Natural killer cell treated with Interleukin-12 subunit alpha and Interleukin-12 subunit beta and Interleukin-15 and Interleukin-18, amount 100 ng/mL, for 72 hours (primary cell): ENCODE measurements around the gene OR8K5. TPM values are rescaled to one million over a fixed set of nuclear protein-coding genes. Genes with fewer than 3 reads are reported as not detected.
"Not testable (repeated sequence)": the region's sequence is repeated elsewhere in the genome, so short reads cannot be mapped to it uniquely, and the experiment has no call there.

Experiments
- ATAC-seq, 2 donors: fragments of 150-1000 bp; cut with Tn5 transposase in 1 of 2; sonication (Bioruptor Pico), chemical (Tn5 transposase) in 1 of 2; 2 replicates each; pipeline ENCODE4 v1.10.0; 2021
- DNase-seq: peaks from one replicate; pipeline ENCODE4 v3.0.0; 2022; ENCODE audit warnings: low spot score
- H3K27ac Mint-ChIP-seq, 2 donors: 1 replicate in 1 of 2; 2 replicates in 1 of 2; pipeline ENCODE4 v1.8.0; 2022; ENCODE audit warnings: mixed read lengths in 2 of 2, mild to moderate bottlenecking in 1 of 2, moderate library complexity in 1 of 2
- H3K27me3 Mint-ChIP-seq, 2 donors: 1 replicate in 1 of 2; 2 replicates in 1 of 2; pipeline ENCODE4 v1.8.0; 2022; ENCODE audit warnings: mixed read lengths in 2 of 2
- H3K36me3 Mint-ChIP-seq: one replicate; pipeline ENCODE4 v1.8.0; 2022; ENCODE audit warnings: mixed read lengths
- H3K4me1 Mint-ChIP-seq, 2 donors: 1 replicate in 1 of 2; 2 replicates in 1 of 2; pipeline ENCODE4 v1.8.0; 2022; ENCODE audit warnings: low read depth in 2 of 2, mixed read lengths in 2 of 2, mild to moderate bottlenecking in 1 of 2
- H3K4me3 Mint-ChIP-seq: one replicate; pipeline ENCODE4 v1.8.0; 2022; ENCODE audit warnings: mixed read lengths
- H3K9me3 Mint-ChIP-seq: 2 replicates; pipeline ENCODE4 v1.8.0; 2022; ENCODE audit warnings: mixed read lengths
- total RNA-seq, 2 donors: library from RNA; stranded (reverse); gene quantifications; one replicate each; pipeline ENCODE4 v1.2.3, GENCODE V29; 2022

The OR8K5 gene, protein sequence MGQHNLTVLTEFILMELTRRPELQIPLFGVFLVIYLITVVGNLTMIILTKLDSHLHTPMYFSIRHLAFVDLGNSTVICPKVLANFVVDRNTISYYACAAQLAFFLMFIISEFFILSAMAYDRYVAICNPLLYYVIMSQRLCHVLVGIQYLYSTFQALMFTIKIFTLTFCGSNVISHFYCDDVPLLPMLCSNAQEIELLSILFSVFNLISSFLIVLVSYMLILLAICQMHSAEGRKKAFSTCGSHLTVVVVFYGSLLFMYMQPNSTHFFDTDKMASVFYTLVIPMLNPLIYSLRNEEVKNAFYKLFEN
- not detected for total RNA-seq

DNA sequence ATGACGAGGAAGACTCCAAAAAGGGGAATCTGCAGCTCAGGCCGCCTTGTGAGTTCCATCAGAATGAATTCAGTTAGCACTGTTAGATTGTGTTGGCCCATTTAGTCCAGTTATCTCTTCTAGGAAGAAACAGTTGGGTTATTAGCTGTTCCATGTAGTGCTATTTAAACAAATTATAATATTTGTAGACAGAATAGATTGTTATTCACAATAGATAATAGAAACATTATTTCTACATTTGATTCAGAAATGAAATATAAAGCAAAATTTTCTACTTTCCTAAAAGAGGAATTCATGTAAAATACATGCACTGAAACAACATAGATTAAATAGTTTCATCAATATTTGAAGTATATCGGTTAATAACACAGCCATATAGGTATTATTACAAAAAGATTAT is at the start of gene OR8K5:
TSS of gene OR8K5 (minus strand) at position 101 of the 400 bp plus-strand sequence. CDS start at position 101, 0 bp downstream.
- Mint-ChIP-seq H3K27ac (no peak within 1 kb of the TSS), H3K9me3 (peaks cover 23% of the 10 kb centered on the region), H3K4me3 (no peak within 1 kb of the TSS), H3K36me3 (peaks cover 5% of the 10 kb centered on the region), H3K4me1 (no peaks in the 10 kb centered on the region), H3K27me3 (no peaks in the 10 kb centered on the region)
- DNase-seq = no peak
- ATAC-seq = no peak

DNA sequence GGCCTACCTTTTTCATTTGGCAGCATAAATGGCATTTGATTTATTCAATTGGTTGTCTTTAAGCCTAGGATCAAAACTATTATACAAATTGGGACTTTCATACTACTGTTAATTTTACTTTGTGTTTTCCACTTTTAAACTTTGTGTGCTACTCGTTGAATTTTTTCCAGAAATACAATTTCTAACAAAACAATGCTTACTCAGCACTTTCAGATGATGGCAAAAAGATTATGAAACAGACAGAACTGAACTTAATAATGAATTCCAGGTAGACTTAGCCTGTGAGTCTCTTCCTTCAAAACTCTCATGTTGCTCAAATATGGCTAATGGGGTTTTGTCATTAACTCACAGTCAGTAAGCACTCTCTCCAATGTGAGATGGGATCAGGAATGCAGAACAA is 47.7 kb upstream of the OR8K5 start:
- no peak for DNase-seq
- H3K27ac Mint-ChIP-seq = no peak overlapping the region
- H3K4me1 Mint-ChIP-seq = no peaks in the 10 kb centered on the region

DNA sequence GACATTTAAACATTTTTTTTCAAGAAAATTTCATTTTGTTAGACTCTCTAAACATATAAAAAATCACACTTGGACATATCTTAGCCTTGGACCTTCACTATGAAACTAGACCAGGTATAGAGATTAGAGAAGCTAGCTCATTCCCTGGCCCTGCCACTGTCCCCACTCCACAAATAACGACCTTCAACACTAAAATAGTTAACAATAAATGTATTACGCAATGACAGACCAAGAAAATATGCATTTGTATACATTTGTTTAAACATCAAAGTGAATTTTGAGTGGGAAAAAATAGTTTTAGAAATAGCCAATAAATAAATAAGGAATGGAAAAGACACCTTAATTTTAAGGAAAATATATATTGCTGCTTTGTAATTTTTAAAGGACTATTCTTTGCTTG is 37.2 kb upstream of the OR8K5 start:
- H3K27me3 Mint-ChIP-seq = no peaks in the 10 kb centered on the region
- no peak for ATAC-seq
- no peaks in the 10 kb centered on the region for H3K4me1 Mint-ChIP-seq
- H3K4me3 Mint-ChIP-seq = no peak overlapping the region
- H3K27ac Mint-ChIP-seq = no peak overlapping the region
- H3K36me3 Mint-ChIP-seq = no peaks in the 10 kb centered on the region
- H3K9me3 Mint-ChIP-seq = peaks cover 18% of the 10 kb centered on the region
- DNase-seq = no peak

More for the DNA sequence above, 47.7 kb upstream of the OR8K5 start:
- Mint-ChIP-seq H3K9me3 (peaks cover 21% of the 10 kb centered on the region), H3K36me3 (peaks cover 18% of the 10 kb centered on the region), H3K27me3 (no peaks in the 10 kb centered on the region), H3K4me3 (no peak overlapping the region)
- no peak for ATAC-seq

DNA sequence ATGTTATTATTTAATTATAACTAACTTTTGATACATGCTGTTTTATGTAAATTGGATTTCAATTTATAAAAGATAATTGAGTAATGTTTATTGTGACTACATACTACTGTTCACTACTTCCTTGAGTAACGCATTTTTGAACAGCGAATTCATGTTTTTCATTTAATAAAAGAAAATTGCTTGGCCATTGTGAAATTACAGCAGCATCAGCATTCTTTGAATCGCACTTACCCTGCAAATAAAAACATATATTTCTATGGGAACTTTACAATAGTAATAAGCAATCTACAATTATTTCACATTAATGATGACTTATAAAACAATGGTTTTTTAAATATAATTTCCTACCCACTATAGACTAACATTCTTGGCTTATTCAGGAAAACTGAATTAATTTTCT is 36.6 kb upstream of the OR8K5 start:
- Mint-ChIP-seq H3K27ac (no peak overlapping the region), H3K27me3 (no peaks in the 10 kb centered on the region), H3K4me3 (no peak overlapping the region), H3K9me3 (peaks cover 18% of the 10 kb centered on the region), H3K4me1 (no peaks in the 10 kb centered on the region), H3K36me3 (no peaks in the 10 kb centered on the region)
- DNase-seq = no peak
- no peak for ATAC-seq

DNA sequence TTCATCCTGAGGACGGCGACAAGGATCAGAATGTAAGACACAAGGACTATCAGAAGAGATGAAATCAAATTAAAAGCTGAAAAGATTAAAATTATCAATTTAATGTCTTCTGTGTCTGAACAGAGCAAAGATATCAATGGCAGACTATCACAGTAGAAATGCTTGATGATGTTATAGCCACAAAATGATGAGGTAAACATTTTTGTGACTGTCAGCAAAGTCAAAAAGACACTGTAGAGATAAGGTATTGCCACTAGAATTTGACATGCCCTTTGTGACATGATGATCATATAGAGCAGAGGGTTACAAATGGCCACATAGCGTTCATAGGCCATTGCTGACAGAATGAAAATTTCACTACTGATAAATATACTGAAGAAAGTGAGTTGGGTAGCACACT is 28.5 kb upstream of the OR8K5 start:
- Mint-ChIP-seq H3K4me1 (no peaks in the 10 kb centered on the region), H3K4me3 (no peak overlapping the region)
- ATAC-seq = no peak

DNA sequence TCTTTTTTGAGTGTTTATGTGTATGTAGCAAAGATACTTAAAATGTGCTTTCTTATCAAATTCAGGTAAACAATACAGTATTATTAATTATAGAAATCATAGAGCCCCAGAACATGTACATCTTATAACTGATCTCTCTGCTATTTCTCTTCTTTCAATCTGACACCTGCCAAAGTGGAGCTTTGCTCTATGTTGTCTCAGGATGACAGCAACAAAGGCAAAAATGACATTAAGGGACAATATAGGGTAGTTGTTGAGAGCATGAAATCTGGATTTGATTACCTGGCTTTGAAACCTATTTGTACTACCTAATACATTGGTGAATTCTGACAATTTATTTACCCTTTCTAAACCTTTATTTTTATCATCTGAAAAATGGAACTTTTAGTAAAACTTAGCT is 23.3 kb upstream of the OR8K5 start:
- no peak overlapping the region for H3K27ac Mint-ChIP-seq
- H3K4me3 Mint-ChIP-seq = no peak overlapping the region
- no peaks in the 10 kb centered on the region for H3K4me1 Mint-ChIP-seq
- ATAC-seq (no peak), DNase-seq (no peak)
- H3K27me3 Mint-ChIP-seq = no peaks in the 10 kb centered on the region
- H3K36me3 Mint-ChIP-seq = peaks cover 11% of the 10 kb centered on the region
- H3K9me3 Mint-ChIP-seq = peaks cover 23% of the 10 kb centered on the region

More for the DNA sequence above, 28.5 kb upstream of the OR8K5 start:
- H3K36me3 Mint-ChIP-seq = peaks cover 5% of the 10 kb centered on the region
- no peak overlapping the region for H3K27ac Mint-ChIP-seq
- no peaks in the 10 kb centered on the region for H3K27me3 Mint-ChIP-seq
- H3K9me3 Mint-ChIP-seq = peaks cover 21% of the 10 kb centered on the region
- no peak for DNase-seq

DNA sequence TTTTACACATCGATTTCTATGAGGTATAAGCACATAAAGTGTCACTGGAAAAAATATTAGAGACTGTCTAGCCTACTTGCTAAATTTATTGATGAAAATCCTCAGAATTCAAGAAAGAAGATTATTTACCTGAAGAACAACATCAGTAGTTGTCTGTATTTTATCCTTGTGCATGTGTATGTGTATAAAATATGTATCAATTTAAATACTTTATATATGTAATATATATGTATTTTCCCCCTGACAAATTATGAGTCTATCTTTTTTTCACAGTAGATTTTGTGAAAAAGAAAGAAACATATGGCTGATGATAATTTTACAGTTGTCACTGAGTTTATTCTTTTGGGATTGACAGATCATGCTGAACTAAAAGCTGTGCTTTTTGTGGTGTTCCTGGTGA is 16.2 kb upstream of the OR8K5 start, which contains the start of gene OR5J2:
TSS of gene OR5J2 (plus strand) at position 301 of the 400 bp plus-strand sequence. CDS start at position 301, 0 bp downstream.
- no peak for DNase-seq
- no peaks in the 10 kb centered on the region for H3K4me1 Mint-ChIP-seq
- no peak for ATAC-seq
- no peak within 1 kb of the TSS for H3K4me3 Mint-ChIP-seq
- peaks cover 14% of the 10 kb centered on the region for H3K9me3 Mint-ChIP-seq
- peaks cover 4% of the 10 kb centered on the region for H3K36me3 Mint-ChIP-seq
- H3K27me3 Mint-ChIP-seq = no peaks in the 10 kb centered on the region
- no peak within 1 kb of the TSS for H3K27ac Mint-ChIP-seq

DNA sequence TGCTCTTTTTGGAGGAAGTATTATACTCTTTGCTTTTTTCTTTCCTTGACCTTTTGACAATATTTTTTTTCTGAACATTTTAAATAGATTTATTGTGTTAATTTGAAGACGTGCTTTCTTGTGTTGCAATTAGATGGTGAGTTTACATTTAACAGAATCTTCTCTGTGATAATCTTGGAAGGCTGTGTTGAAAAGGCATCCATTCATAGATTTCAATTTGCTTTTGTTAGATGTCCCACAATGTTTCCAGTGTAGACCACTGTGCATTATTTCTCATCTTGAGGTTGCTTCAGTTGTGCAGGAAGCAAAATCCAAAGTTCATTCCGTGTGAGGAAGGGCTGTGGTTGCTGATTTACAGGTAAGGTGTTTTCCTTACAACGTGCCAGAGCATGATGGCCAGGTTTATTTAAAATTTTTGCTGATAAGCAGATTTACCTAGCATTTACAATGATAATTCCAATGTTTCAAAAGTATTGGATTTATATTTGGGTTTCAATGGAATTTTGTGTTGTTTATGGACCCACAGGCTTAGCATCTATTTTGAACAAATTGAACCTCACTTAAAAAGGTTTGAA is 12.2 kb upstream of the OR8K5 start:
- ATAC-seq (no peak), DNase-seq (no peak)
- H3K36me3 Mint-ChIP-seq = peaks cover 8% of the 10 kb centered on the region
- no peaks in the 10 kb centered on the region for H3K4me1 Mint-ChIP-seq
- H3K27me3 Mint-ChIP-seq = no peaks in the 10 kb centered on the region
- H3K27ac Mint-ChIP-seq = no peak overlapping the region
- peaks cover 14% of the 10 kb centered on the region for H3K9me3 Mint-ChIP-seq
- H3K4me3 Mint-ChIP-seq = no peak overlapping the region

DNA sequence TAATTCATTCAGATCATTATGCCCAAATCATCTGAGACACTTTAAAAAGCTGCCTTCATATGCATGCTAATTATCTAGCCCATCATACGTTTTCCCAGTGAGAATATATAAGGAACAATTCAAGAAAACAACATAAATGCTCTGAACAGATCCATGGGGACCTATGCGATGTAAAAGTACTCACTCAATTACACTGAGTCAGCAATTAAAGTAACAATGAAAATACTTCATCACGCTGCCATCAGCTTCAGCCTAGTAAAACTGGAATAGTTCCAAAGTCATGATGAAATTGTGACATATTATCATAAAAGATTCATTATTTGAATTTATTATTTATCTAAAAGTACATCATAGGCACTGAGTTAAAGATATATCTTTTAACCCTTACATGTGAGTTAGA is 3.7 kb upstream of the OR8K5 start:
- Mint-ChIP-seq H3K9me3 (peaks cover 17% of the 10 kb centered on the region), H3K27me3 (no peaks in the 10 kb centered on the region), H3K27ac (no peak overlapping the region), H3K4me1 (no peaks in the 10 kb centered on the region), H3K4me3 (no peak overlapping the region), H3K36me3 (peaks cover 4% of the 10 kb centered on the region)
- ATAC-seq = no peak
- no peak for DNase-seq

DNA sequence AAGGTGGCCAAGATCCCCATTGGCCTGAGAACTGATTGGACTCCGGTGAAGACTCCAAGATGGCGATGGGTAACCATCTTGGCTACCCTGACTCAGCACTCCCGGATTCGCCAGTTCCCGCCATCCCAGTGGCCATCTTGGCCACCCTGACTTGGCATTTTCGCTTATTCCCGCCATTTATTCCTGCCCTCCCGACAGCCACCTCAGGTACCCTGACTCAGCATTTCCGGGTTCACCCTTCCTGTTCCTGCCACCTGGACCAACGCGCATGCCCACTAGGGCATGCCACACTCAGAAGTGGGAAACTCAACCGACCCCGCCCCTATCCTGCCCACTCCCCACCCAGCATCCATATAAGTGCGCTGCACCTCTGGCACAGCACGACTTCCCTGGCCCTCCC is 7.8 kb downstream of the OR8K5 start:
- Mint-ChIP-seq H3K4me3 (no peak overlapping the region), H3K36me3 (peaks cover 11% of the 10 kb centered on the region), H3K27me3 (no peaks in the 10 kb centered on the region), H3K27ac (no peak overlapping the region), H3K9me3 (peaks cover 31% of the 10 kb centered on the region), H3K4me1 (no peaks in the 10 kb centered on the region)
- DNase-seq (no peak), ATAC-seq (no peak)

DNA sequence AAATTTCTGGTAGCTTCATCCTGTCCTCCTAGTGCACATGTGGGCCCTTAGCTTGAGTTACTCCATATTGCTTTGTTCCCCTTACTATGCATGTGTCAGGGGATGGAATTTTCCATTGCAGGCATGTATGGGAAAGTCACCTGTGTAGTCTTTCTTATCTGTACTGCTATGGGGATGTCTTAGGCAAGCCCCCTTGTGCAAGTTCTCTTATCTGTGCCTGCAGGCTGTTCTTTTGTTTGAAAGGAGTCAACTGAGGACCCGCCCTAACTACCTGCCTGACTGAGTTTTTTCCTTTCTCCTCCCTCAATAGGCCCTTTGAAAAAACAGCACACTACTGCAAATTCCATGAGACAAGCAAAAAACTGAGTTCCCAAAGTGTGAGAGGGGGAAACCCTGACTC is 8.7 kb downstream of the OR8K5 start:
- H3K27ac Mint-ChIP-seq = no peak overlapping the region
- H3K27me3 Mint-ChIP-seq = no peaks in the 10 kb centered on the region
- DNase-seq = no peak
- H3K9me3 Mint-ChIP-seq = peaks cover 24% of the 10 kb centered on the region
- no peak for ATAC-seq
- peaks cover 7% of the 10 kb centered on the region for H3K36me3 Mint-ChIP-seq
- no peaks in the 10 kb centered on the region for H3K4me1 Mint-ChIP-seq
- no peak overlapping the region for H3K4me3 Mint-ChIP-seq

DNA sequence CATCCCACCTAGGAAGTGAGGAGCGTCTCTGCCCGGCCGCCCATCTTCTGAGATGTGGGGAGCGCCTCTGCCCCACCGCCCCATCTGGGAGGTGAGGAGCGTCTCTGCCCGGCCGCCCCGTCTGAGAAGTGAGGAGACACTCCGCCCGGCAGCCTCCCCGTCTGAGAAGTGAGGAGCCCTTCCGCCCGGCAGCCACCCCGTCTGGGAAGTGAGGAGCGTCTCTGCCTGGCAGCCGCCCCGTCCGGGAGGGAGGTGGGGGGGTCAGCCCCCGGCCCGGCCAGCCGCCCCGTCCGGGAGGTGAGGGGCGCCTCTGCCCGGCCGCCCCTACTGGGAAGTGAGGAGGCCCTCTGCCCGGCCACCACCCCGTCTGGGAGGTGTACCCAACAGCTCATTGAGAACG is 16.4 kb downstream of the OR8K5 start:
- not testable (repeated sequence) for H3K36me3 Mint-ChIP-seq, DNase-seq, H3K27ac Mint-ChIP-seq, ATAC-seq, H3K4me3 Mint-ChIP-seq, H3K9me3 Mint-ChIP-seq, H3K4me1 Mint-ChIP-seq, H3K27me3 Mint-ChIP-seq

DNA sequence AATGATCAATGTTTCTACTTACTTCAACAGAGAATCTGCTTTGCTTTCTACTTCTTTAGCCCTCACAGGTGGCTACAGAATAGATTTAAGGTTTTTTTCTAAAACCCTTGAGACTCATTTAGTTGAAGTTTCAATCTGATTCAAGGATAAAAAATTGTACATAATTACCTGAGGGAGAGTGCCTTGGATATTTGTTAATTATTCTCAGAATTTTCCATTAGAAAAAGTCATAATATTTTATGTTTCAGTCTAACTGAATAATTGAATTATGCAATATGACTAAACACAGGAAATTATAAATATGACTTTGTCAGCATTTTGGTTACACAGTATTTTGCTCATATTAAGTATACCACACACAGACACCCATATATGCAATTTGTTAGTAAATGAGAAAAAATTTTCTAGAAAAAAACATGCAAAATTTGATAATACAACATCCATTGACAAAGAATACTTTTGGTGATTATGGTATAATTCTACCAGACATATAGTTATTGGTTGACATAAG is 19.9 kb downstream of the OR8K5 start, which contains the start of gene OR8J3:
TSS of gene OR8J3 (minus strand) at position 51 of the 511 bp plus-strand sequence. CDS start 2,483 bp downstream, outside the sequence.
- DNase-seq (no peak), ATAC-seq (no peak)
- H3K9me3 Mint-ChIP-seq = peaks cover 5% of the 10 kb centered on the region
- H3K4me1 Mint-ChIP-seq = no peaks in the 10 kb centered on the region
- H3K27ac Mint-ChIP-seq = no peak within 1 kb of the TSS
- no peaks in the 10 kb centered on the region for H3K27me3 Mint-ChIP-seq
- peaks cover 5% of the 10 kb centered on the region for H3K36me3 Mint-ChIP-seq
- no peak within 1 kb of the TSS for H3K4me3 Mint-ChIP-seq

DNA sequence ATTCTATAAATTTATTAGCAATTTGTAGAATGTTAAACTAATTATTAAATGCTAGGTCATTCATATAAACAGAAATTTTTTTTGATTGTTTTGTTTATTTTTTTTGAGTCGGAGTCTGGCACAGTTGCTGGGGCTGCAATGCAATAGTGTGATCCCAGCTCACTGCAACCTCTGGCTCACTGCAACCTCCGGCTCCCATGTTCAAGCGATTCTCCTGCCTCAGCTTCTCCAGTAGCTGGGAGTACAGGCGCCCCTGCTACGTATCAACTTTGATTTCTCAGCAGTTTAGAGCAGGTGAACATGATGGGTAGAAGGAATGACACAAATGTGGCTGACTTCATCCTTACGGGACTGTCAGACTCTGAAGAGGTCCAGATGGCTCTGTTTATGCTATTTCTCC is 38.0 kb downstream of the OR8K5 start, which contains the start of gene OR8H3:
TSS of gene OR8H3 (plus strand) at position 301 of the 400 bp plus-strand sequence. CDS start at position 301, 0 bp downstream.
- no peak within 1 kb of the TSS for H3K4me3 Mint-ChIP-seq
- H3K27me3 Mint-ChIP-seq = no peaks in the 10 kb centered on the region
- no peak within 1 kb of the TSS for H3K27ac Mint-ChIP-seq
- no peak for DNase-seq
- peaks cover 8% of the 10 kb centered on the region for H3K36me3 Mint-ChIP-seq
- peaks cover 11% of the 10 kb centered on the region for H3K9me3 Mint-ChIP-seq
- H3K4me1 Mint-ChIP-seq = no peaks in the 10 kb centered on the region
- ATAC-seq = no peak
